H1 (cell line): ENCODE results near the gene KIAA0319L. TPM values are rescaled to one million over a fixed set of nuclear protein-coding genes. Genes with fewer than 3 reads are reported as not detected.

Experiments
- CBX8 ChIP-seq: fragments of 300-800, 300-1000 bp; sonication (generic); IDR thresholded peaks from 2 replicates; pipeline ENCODE4 v1.7.1; 2016; ENCODE audit warnings: low read depth, low read length, borderline replicate concordance
- EGR1 ChIP-seq: IDR thresholded peaks from 2 replicates; pipeline ENCODE4 v1.6.1; 2011; ENCODE audit warnings: low read depth, low read length, borderline replicate concordance
- KDM5A ChIP-seq: fragments of 200-600 bp; IDR thresholded peaks from 2 replicates; pipeline ENCODE4 v1.7.1; 2012; ENCODE audit warnings: mild to moderate bottlenecking, low read length, inconsistent platforms, mixed read lengths
- MAFK ChIP-seq: IDR thresholded peaks from 2 replicates; pipeline ENCODE4 v1.6.1; 2012; ENCODE audit warnings: low read depth, mild to moderate bottlenecking, improper control_type of control experiment, low read length
- NANOG ChIP-seq: IDR thresholded peaks from 2 replicates; pipeline ENCODE4 v1.6.1; 2011; ENCODE audit warnings: low read length, low read depth, mild to moderate bottlenecking, inconsistent platforms; ENCODE audit not compliant: insufficient read depth, poor library complexity, severe bottlenecking
- RBBP5 ChIP-seq: IDR thresholded peaks from 2 replicates; pipeline ENCODE4 v1.7.1; 2012; ENCODE audit warnings: low read depth, mild to moderate bottlenecking, inconsistent platforms, low read length, moderate library complexity, borderline replicate concordance
- polyA plus RNA-seq, 7 experiments: library from polyadenylated mRNA; depleted of rRNA in 3 of 7; stranded (reverse) in 5 of 7; unstranded in 2 of 7; fragments of >200 nt in 5 of 7; fragments of 200-250 nt in 2 of 7; gene quantifications; 1 replicate in 5 of 7; 2 replicates in 1 of 7; 4 replicates in 1 of 7; pipeline versions ENCODE4 v1.2.1 to v1.2.3, GENCODE V29; 2011 to 2013; ENCODE audit warnings: missing spikeins in 2 of 7, mixed read lengths in 2 of 7
- total RNA-seq: library from RNA; stranded (reverse); fragmentation: NEBNext Ultra II Directional; extraction: Animal tissue kit (Norgen Biotek cat#: 25700); gene quantifications from 2 replicates; pipeline ENCODE4 v1.2.1, GENCODE V29; 2021
- TF ChIP-seq, protein P1 (sequence below): fragments of 300-600 bp; sonication (generic); IDR thresholded peaks from 2 replicates; pipeline ENCODE4 v1.7.1; 2012; ENCODE audit warnings: low read length, moderate library complexity, mild to moderate bottlenecking, inconsistent platforms; ENCODE audit not compliant: insufficient replicate concordance

The KIAA0319L gene
- total and polyA plus RNA-seq, 2 of the 8 experiments (the other 6 are each of a cell fraction or from before 2014, with no cell fraction given) = 40.1 to 55.7 TPM

DNA sequence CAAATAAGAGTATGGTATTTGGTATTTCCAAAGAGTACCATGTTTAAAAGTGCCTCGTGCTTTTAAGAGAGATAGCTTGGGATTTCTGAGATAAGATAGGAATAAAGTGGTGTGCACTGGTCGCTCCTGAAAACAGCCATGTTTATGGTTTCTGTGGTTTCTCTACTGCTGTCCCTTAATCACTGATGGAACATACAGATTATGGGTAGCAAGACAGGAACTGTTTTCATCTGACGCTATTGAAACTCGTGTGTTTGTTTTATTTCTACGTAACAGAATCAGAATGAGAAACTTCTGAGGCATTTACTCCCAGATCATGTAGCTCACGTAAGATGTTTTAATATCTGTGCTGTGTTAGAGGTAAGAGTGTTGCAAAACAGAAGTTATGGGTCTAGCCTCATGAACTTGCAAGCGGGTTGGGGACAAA, 126.0 kb downstream of the KIAA0319L start (continued):
- TF ChIP-seq, protein P1, sequence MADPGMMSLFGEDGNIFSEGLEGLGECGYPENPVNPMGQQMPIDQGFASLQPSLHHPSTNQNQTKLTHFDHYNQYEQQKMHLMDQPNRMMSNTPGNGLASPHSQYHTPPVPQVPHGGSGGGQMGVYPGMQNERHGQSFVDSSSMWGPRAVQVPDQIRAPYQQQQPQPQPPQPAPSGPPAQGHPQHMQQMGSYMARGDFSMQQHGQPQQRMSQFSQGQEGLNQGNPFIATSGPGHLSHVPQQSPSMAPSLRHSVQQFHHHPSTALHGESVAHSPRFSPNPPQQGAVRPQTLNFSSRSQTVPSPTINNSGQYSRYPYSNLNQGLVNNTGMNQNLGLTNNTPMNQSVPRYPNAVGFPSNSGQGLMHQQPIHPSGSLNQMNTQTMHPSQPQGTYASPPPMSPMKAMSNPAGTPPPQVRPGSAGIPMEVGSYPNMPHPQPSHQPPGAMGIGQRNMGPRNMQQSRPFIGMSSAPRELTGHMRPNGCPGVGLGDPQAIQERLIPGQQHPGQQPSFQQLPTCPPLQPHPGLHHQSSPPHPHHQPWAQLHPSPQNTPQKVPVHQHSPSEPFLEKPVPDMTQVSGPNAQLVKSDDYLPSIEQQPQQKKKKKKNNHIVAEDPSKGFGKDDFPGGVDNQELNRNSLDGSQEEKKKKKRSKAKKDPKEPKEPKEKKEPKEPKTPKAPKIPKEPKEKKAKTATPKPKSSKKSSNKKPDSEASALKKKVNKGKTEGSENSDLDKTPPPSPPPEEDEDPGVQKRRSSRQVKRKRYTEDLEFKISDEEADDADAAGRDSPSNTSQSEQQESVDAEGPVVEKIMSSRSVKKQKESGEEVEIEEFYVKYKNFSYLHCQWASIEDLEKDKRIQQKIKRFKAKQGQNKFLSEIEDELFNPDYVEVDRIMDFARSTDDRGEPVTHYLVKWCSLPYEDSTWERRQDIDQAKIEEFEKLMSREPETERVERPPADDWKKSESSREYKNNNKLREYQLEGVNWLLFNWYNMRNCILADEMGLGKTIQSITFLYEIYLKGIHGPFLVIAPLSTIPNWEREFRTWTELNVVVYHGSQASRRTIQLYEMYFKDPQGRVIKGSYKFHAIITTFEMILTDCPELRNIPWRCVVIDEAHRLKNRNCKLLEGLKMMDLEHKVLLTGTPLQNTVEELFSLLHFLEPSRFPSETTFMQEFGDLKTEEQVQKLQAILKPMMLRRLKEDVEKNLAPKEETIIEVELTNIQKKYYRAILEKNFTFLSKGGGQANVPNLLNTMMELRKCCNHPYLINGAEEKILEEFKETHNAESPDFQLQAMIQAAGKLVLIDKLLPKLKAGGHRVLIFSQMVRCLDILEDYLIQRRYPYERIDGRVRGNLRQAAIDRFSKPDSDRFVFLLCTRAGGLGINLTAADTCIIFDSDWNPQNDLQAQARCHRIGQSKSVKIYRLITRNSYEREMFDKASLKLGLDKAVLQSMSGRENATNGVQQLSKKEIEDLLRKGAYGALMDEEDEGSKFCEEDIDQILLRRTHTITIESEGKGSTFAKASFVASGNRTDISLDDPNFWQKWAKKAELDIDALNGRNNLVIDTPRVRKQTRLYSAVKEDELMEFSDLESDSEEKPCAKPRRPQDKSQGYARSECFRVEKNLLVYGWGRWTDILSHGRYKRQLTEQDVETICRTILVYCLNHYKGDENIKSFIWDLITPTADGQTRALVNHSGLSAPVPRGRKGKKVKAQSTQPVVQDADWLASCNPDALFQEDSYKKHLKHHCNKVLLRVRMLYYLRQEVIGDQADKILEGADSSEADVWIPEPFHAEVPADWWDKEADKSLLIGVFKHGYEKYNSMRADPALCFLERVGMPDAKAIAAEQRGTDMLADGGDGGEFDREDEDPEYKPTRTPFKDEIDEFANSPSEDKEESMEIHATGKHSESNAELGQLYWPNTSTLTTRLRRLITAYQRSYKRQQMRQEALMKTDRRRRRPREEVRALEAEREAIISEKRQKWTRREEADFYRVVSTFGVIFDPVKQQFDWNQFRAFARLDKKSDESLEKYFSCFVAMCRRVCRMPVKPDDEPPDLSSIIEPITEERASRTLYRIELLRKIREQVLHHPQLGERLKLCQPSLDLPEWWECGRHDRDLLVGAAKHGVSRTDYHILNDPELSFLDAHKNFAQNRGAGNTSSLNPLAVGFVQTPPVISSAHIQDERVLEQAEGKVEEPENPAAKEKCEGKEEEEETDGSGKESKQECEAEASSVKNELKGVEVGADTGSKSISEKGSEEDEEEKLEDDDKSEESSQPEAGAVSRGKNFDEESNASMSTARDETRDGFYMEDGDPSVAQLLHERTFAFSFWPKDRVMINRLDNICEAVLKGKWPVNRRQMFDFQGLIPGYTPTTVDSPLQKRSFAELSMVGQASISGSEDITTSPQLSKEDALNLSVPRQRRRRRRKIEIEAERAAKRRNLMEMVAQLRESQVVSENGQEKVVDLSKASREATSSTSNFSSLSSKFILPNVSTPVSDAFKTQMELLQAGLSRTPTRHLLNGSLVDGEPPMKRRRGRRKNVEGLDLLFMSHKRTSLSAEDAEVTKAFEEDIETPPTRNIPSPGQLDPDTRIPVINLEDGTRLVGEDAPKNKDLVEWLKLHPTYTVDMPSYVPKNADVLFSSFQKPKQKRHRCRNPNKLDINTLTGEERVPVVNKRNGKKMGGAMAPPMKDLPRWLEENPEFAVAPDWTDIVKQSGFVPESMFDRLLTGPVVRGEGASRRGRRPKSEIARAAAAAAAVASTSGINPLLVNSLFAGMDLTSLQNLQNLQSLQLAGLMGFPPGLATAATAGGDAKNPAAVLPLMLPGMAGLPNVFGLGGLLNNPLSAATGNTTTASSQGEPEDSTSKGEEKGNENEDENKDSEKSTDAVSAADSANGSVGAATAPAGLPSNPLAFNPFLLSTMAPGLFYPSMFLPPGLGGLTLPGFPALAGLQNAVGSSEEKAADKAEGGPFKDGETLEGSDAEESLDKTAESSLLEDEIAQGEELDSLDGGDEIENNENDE = no peak
- no peak for TF ChIP-seq KDM5A
- no peak for TF ChIP-seq CBX8
- TF ChIP-seq EGR1 = no peak
- TF ChIP-seq RBBP5 = no peak
- TF ChIP-seq NANOG = no peak
- no peak for TF ChIP-seq MAFK
